SK-N-SH (cell line): ENCODE data around the gene OTOG. TPM values are rescaled to one million over a fixed set of nuclear protein-coding genes. Genes with fewer than 3 reads are reported as not detected.

Experiments
- CTCF ChIA-PET: fragments of 300-600, 350-600 bp; formaldehyde crosslinking; extraction: SDS; loops from one replicate; lab custom pipeline; 2021; lab: Yijun Ruan, JAX
- POLR2A ChIA-PET: fragments of 350-600 bp; sonication (Branson Sonifier 250); formaldehyde crosslinking; extraction: SDS; loops from one replicate; lab custom pipeline; 2020; ENCODE audit warnings: antibody characterized with exemption, inconsistent platforms; lab: Yijun Ruan, JAX
- DNase-seq: peaks from one replicate; pipeline ENCODE4 v3.0.0; 2012
- H2AFZ ChIP-seq: fragments of 200-600 bp; sonication (generic); 2 replicates; pipeline ENCODE4 v1.8.1; 2016; ENCODE audit warnings: antibody characterized with exemption, mild to moderate bottlenecking, low read depth
- H3F3A ChIP-seq: fragments of 200-600 bp; sonication (generic); replicated peaks from 2 replicates; pipeline ENCODE3; 2016; ENCODE audit warnings: antibody characterized with exemption, mild to moderate bottlenecking; ENCODE audit not compliant: insufficient read depth
- H3K27ac ChIP-seq, 2 experiments: fragments of 200-500 bp in 1 of 2; fragments of 200-600 bp in 1 of 2; sonication (Bioruptor generic) in 1 of 2; sonication (generic), shearing (Covaris generic) in 1 of 2; 2 replicates each; pipeline versions ENCODE4 v1.5.1 to v1.6.1; 2014 to 2016; ENCODE audit warnings: low read depth in 2 of 2, inconsistent platforms in 1 of 2, low read length in 1 of 2, mild to moderate bottlenecking in 1 of 2, mixed read lengths in 1 of 2
- H3K27me3 ChIP-seq: fragments of 200-600 bp; sonication (generic), shearing (Covaris generic); 2 replicates; pipeline ENCODE4 v1.6.1; 2016; ENCODE audit warnings: mixed run types; ENCODE audit not compliant: insufficient read depth
- H3K36me3 ChIP-seq, 2 experiments: fragments of 200-500 bp in 1 of 2; fragments of 200-600 bp in 1 of 2; sonication (Bioruptor generic) in 1 of 2; sonication (generic) in 1 of 2; replicated peaks in 1 of 2; 2 replicates each; pipeline versions ENCODE3 to v1.5.1; 2014 to 2016; ENCODE audit warnings: low read length in 1 of 2, mild to moderate bottlenecking in 1 of 2; ENCODE audit not compliant: insufficient read depth in 2 of 2, control insufficient read depth in 1 of 2
- H3K4me1 ChIP-seq, 2 experiments: fragments of 200-500 bp in 1 of 2; fragments of 200-600 bp in 1 of 2; sonication (Bioruptor generic) in 1 of 2; sonication (generic), shearing (Covaris generic) in 1 of 2; 2 replicates each; pipeline versions ENCODE4 v1.5.1 to v1.6.1; 2014 to 2016; ENCODE audit warnings: low read depth in 1 of 2, low read length in 1 of 2, mixed run types in 1 of 2; ENCODE audit not compliant: insufficient read depth in 2 of 2, control insufficient read depth in 1 of 2
- H3K4me2 ChIP-seq: fragments of 200-600 bp; sonication (generic), shearing (Covaris generic); 2 replicates; pipeline ENCODE4 v1.6.1; 2017; ENCODE audit warnings: mixed run types
- H3K4me3 ChIP-seq, 2 experiments: fragments of 200-500 bp in 1 of 2; fragments of 200-600 bp in 1 of 2; sonication (Bioruptor generic) in 1 of 2; sonication (generic), shearing (Covaris generic) in 1 of 2; 2 replicates each; pipeline versions ENCODE4 v1.5.1 to v1.8.1; 2014 to 2016; ENCODE audit warnings: low read depth in 2 of 2, inconsistent platforms in 1 of 2, low read length in 1 of 2, mild to moderate bottlenecking in 1 of 2, mixed read lengths in 1 of 2, moderate library complexity in 1 of 2
- H3K79me2 ChIP-seq: fragments of 200-600 bp; sonication (generic); 2 replicates; pipeline ENCODE4 v1.8.1; 2017; ENCODE audit warnings: mild to moderate bottlenecking; ENCODE audit not compliant: insufficient read depth
- H3K9ac ChIP-seq: fragments of 200-600 bp; sonication (generic); 2 replicates; pipeline ENCODE4 v1.6.1; 2017; ENCODE audit warnings: mixed run types
- H3K9me2 ChIP-seq: fragments of 200-600 bp; sonication (generic); 2 replicates; pipeline ENCODE4 v1.6.1; 2017; ENCODE audit warnings: mixed run types
- H3K9me3 ChIP-seq: fragments of 200-600 bp; sonication (generic); 2 replicates; pipeline ENCODE4 v1.6.1; 2017; ENCODE audit warnings: mixed run types, mild to moderate bottlenecking, moderate library complexity
- H4K20me1 ChIP-seq: fragments of 200-600 bp; sonication (generic); 2 replicates; pipeline ENCODE4 v1.6.1; 2017; ENCODE audit warnings: mild to moderate bottlenecking, mixed run types; ENCODE audit not compliant: insufficient read depth
- ELF1 ChIP-seq: IDR thresholded peaks from 2 replicates; pipeline ENCODE4 v1.4.0; 2012
- EP300 ChIP-seq, 2 experiments: IDR thresholded peaks; 2 replicates each; pipeline versions ENCODE4 v1.4.0 to v1.6.1; 2012; ENCODE audit warnings: borderline replicate concordance in 1 of 2, low read depth in 1 of 2, low read length in 1 of 2
- EZH2phosphoT487 ChIP-seq: fragments of 200-600 bp; sonication (generic); IDR thresholded peaks from 2 replicates; pipeline ENCODE4 v1.6.1; 2017; ENCODE audit warnings: low read depth, mixed run types, mild to moderate bottlenecking, antibody characterized with exemption, moderate library complexity, borderline replicate concordance
- FOXM1 ChIP-seq: IDR thresholded peaks from 2 replicates; pipeline ENCODE4 v1.4.0; 2012; ENCODE audit warnings: low read depth, mild to moderate bottlenecking
- GABPA ChIP-seq: IDR thresholded peaks from 2 replicates; pipeline ENCODE4 v1.4.0; 2012; ENCODE audit warnings: low read depth, mild to moderate bottlenecking
- JUND ChIP-seq: IDR thresholded peaks from 2 replicates; pipeline ENCODE4 v1.4.0; 2012
- MXI1 ChIP-seq: IDR thresholded peaks from 2 replicates; pipeline ENCODE4 v1.6.1; 2012; ENCODE audit warnings: mild to moderate bottlenecking, low read depth, low read length, improper control_type of control experiment
- RAD21 ChIP-seq: IDR thresholded peaks from 2 replicates; pipeline ENCODE4 v1.6.1; 2012; ENCODE audit warnings: mild to moderate bottlenecking, low read length
- RCOR1 ChIP-seq: fragments of 150-350 bp; IDR thresholded peaks from 2 replicates; pipeline ENCODE4 v1.6.1; 2017; ENCODE audit warnings: antibody characterized with exemption, low read length
- RFX5 ChIP-seq: IDR thresholded peaks from 2 replicates; pipeline ENCODE4 v1.6.1; 2012; ENCODE audit warnings: mild to moderate bottlenecking, improper control_type of control experiment, low read length
- SIN3A ChIP-seq: IDR thresholded peaks from 2 replicates; pipeline ENCODE4 v1.6.1; 2012; ENCODE audit warnings: low read depth, mild to moderate bottlenecking, low read length, moderate library complexity, borderline replicate concordance
- SMC3 ChIP-seq: IDR thresholded peaks from 2 replicates; pipeline ENCODE4 v1.6.1; 2012; ENCODE audit warnings: low read depth, low read length, improper control_type of control experiment
- TAF1 ChIP-seq: IDR thresholded peaks from 2 replicates; pipeline ENCODE4 v1.6.1; 2012; ENCODE audit warnings: low read depth, mild to moderate bottlenecking, low read length, moderate library complexity, borderline replicate concordance
- TEAD4 ChIP-seq: IDR thresholded peaks from 2 replicates; pipeline ENCODE4 v1.4.0; 2012; ENCODE audit warnings: mild to moderate bottlenecking, borderline replicate concordance; ENCODE audit not compliant: insufficient read depth
- YY1 ChIP-seq: IDR thresholded peaks from 2 replicates; pipeline ENCODE4 v1.4.0; 2012; ENCODE audit warnings: low read depth, mild to moderate bottlenecking
- WGBS: methylation state at CpG from one replicate; pipeline ENCODE4 v1.1.6; 2017; ENCODE audit warnings: low lambda C conversion rate; 5-methylcytosine and 5-hydroxymethylcytosine counted together
- polyA plus RNA-seq, 3 experiments: library from polyadenylated mRNA; depleted of rRNA; stranded (reverse); fragments of >200 nt; gene quantifications; 2 replicates each; pipeline ENCODE4 v1.2.3, GENCODE V29; 2012
- TF ChIP-seq, protein P1 (sequence below): IDR thresholded peaks from 2 replicates; pipeline ENCODE4 v1.4.0; 2012; ENCODE audit warnings: low read depth, borderline replicate concordance
- TF ChIP-seq, protein P2 (sequence below): IDR thresholded peaks from 2 replicates; pipeline ENCODE4 v1.4.0; 2012; ENCODE audit warnings: low read depth

OTOG gene
- polyA plus RNA-seq, 1 of the 3 experiments (the other 2 are of a cell fraction): not detected

DNA sequence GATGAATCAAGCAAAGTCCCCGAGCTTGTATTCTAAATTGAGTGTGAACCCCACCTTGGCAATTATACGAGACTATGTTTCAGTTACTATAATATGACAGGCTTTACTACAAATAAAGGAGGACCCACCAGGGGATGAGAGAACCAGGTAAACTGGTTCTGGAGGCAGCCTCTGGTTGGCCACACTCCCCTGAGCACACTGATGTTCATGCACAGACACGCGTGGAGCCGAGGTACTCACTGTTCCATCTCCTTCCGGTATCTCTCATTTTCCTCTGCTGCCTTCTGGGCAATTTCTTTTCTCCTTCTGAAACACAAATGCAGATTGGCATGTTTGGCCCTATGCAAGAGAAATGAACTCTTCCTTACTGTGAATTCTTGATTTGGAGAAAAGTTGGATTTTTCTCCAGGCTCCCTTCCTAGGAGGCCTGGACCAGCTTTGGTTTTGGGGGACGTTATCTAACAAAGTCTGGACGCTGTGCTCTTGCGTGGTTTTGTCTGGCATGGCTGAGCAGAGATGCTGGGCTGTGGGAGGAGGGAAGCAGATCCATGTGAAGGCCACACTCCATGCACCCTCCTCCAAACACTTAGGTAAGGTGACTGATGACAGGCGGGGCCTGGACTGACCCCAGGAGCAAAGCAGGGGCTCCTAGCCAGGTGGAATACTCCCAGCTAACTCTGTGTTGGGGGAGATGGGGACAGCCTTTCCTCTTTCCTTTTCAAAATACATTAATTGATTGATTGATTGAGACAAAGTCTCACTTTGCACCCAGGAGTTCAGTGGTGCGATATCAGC is 25.8 kb upstream of the OTOG start:
- Histone ChIP-seq H3K9me3 (no peaks in the 10 kb centered on the region), H3F3A (no peaks in the 10 kb centered on the region), H3K79me2 (no peaks in the 10 kb centered on the region), H2AFZ (no peak overlapping the region), H3K9ac (no peak overlapping the region), H3K27ac (no peak overlapping the region), H3K4me3 (no peak overlapping the region), H4K20me1 (no peaks in the 10 kb centered on the region), H3K4me2 (no peak overlapping the region), H3K4me1 (no peaks in the 10 kb centered on the region; a peak in 1 of 4 replicates), H3K27me3 (no peaks in the 10 kb centered on the region; the same call in 1 of the 2 replicates), H3K36me3 (no peaks in the 10 kb centered on the region), H3K9me2 (no peaks in the 10 kb centered on the region)
- POLR2A ChIA-PET: no interaction called here
- TF ChIP-seq EP300 (IDR thresholded peaks at IDR 0.05; ENCODE audit: borderline replicate concordance in 1 of 2, low read depth in 1 of 2, low read length in 1 of 2) (no peak), GABPA (no peak), YY1 (no peak), TEAD4 (no peak), RAD21 (no peak), EZH2phosphoT487 (no peak), SMC3 (no peak), RFX5 (no peak), TAF1 (no peak), MXI1 (no peak), ELF1 (no peak), FOXM1 (no peak), RCOR1 (no peak)
- TF ChIP-seq, protein P1, sequence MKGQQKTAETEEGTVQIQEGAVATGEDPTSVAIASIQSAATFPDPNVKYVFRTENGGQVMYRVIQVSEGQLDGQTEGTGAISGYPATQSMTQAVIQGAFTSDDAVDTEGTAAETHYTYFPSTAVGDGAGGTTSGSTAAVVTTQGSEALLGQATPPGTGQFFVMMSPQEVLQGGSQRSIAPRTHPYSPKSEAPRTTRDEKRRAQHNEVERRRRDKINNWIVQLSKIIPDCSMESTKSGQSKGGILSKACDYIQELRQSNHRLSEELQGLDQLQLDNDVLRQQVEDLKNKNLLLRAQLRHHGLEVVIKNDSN: no peak
- CTCF ChIA-PET: interaction anchor here (28.1 to 45.6 kb wide), 3 partner anchors 3 to 135 kb away, joined by 499 to 1101 read pairs (median 499); partner anchors contain the start of gene KCNJ11
- no peak for DNase-seq
- WGBS: 77% methylated on average over 10 of the region's 11 CpGs

DNA sequence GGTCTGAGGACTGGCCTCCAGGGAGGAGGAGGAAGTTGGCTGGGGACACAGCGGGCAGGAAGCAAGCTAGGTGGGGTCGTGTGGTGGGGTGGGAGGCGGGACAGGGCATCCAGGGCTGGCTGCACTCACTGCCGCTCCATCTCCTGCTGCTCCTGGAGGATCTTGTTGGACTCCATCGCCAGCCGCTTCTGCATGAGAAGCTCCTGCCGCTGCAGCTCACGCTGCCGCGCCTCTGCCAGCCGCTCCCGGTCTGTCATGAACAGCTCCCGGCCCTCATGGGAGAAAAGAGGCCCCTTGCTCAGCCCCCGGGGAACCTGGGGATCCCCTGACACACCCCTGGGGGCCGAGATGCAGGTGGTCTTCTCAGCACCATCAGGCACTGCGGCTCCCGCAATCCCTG is 24.4 kb upstream of the OTOG start:
- Histone ChIP-seq H3K9me3 (no peaks in the 10 kb centered on the region), H3K36me3 (no peaks in the 10 kb centered on the region), H3K4me1 (no peaks in the 10 kb centered on the region; a peak in 1 of 4 replicates), H3K4me2 (no peak overlapping the region), H3F3A (no peaks in the 10 kb centered on the region), H3K9ac (no peak overlapping the region), H3K27me3 (no peaks in the 10 kb centered on the region; the same call in 1 of the 2 replicates), H4K20me1 (no peaks in the 10 kb centered on the region), H3K9me2 (no peaks in the 10 kb centered on the region), H3K79me2 (no peaks in the 10 kb centered on the region), H3K27ac (no peak overlapping the region), H2AFZ (no peak overlapping the region), H3K4me3 (no peak overlapping the region)
- 75% methylated on average over 14 of the region's 17 CpGs for WGBS
- DNase-seq: no peak
- POLR2A ChIA-PET: no interaction called here
- CTCF ChIA-PET: interaction anchor here (0.8 to 45.6 kb wide), 5 partner anchors 1 to 490 kb away, joined by 3 to 1101 read pairs (median 499); partner anchors contain the start of genes KCNJ11 and SERGEF
- TF ChIP-seq SIN3A (no peak), RFX5 (no peak), JUND (no peak), RCOR1 (no peak)
- TF ChIP-seq, protein P1: no peak
- TF ChIP-seq, protein P2, sequence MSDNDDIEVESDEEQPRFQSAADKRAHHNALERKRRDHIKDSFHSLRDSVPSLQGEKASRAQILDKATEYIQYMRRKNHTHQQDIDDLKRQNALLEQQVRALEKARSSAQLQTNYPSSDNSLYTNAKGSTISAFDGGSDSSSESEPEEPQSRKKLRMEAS: no peak
